ENCODE results near the gene ELOA. TPM values are rescaled to one million over a fixed set of nuclear protein-coding genes. Genes with fewer than 3 reads are reported as not detected.

Gene ELOA, protein sequence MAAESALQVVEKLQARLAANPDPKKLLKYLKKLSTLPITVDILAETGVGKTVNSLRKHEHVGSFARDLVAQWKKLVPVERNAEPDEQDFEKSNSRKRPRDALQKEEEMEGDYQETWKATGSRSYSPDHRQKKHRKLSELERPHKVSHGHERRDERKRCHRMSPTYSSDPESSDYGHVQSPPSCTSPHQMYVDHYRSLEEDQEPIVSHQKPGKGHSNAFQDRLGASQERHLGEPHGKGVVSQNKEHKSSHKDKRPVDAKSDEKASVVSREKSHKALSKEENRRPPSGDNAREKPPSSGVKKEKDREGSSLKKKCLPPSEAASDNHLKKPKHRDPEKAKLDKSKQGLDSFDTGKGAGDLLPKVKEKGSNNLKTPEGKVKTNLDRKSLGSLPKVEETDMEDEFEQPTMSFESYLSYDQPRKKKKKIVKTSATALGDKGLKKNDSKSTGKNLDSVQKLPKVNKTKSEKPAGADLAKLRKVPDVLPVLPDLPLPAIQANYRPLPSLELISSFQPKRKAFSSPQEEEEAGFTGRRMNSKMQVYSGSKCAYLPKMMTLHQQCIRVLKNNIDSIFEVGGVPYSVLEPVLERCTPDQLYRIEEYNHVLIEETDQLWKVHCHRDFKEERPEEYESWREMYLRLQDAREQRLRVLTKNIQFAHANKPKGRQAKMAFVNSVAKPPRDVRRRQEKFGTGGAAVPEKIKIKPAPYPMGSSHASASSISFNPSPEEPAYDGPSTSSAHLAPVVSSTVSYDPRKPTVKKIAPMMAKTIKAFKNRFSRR
- total RNA-seq, result 10 to 100 TPM; 26.3 to 43.7 (median 31.2) TPM

GRCh38 chr1:23743287-23744152 is at the start of gene ELOA:
Gene ELOA (plus strand): TSS chr1:23743471. CDS start chr1:23743504, 33 bp downstream.
- Histone ChIP-seq H3K36me3 (peaks cover 0 to 5% (median 0%) of the 10 kb centered on the region in 3 donors), H3K4me1 (peaks cover 0 to 15% (median 0%) of the 10 kb centered on the region in 4 donors), H3K9me3 (no peaks in the 10 kb centered on the region), H3K4me3 (peak within 1 kb of the TSS; percentile 92 to 100 (median 98)), H3K27ac (peak within 1 kb of the TSS; percentile 88 to 97 (median 96)), H3K27me3 (no peaks in the 10 kb centered on the region)
- TF ChIP-seq CTCF (IDR thresholded peaks at IDR 0.05), result no peak
- TF ChIP-seq POLR2A (IDR thresholded peaks at IDR 0.05), result peak; percentile 74 to 75
- DNase-seq, result peak; percentile 76 to 89 (median 86)

DNA sequence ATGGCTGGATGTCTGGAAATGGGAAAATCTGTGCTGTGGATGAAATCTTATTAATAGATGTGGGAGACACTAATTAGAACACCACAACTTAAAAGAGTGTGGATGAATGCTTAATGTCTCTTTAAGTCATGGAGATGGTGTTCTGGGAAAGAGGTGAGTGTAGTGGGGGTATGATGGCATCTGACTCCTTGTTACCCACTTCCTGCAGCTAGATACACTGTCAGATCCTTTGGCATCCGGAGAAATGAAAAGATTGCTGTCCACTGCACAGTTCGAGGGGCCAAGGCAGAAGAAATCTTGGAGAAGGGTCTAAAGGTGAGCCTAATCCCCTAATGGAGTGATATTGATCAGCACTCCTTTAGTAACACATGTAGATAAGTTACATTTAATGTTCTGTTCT is 49.7 kb upstream of the ELOA start:
- H3K27ac ChIP-seq, result no peak overlapping the region
- H3K4me1 ChIP-seq, result peaks cover 0 to 43% (median 11%) of the 10 kb centered on the region in 4 donors
- DNase-seq, result no peak
- no peaks in the 10 kb centered on the region for H3K27me3 ChIP-seq
- TF ChIP-seq CTCF (IDR thresholded peaks at IDR 0.05), result no peak
- no peak for TF ChIP-seq POLR2A (IDR thresholded peaks at IDR 0.05)
- H3K4me3 ChIP-seq, result peak overlapping the region in 1 of 4 donors; percentile 76
- H3K9me3 ChIP-seq, result no peaks in the 10 kb centered on the region
- peaks cover 0 to 57% (median 0%) of the 10 kb centered on the region in 3 donors for H3K36me3 ChIP-seq

- no peak for DNase-seq
- H3K4me3 ChIP-seq, result no peak overlapping the region
- H3K36me3 ChIP-seq, result peaks cover 0 to 65% (median 0%) of the 10 kb centered on the region in 3 donors
- no peaks in the 10 kb centered on the region for H3K9me3 ChIP-seq
- peaks cover 0 to 43% (median 11%) of the 10 kb centered on the region in 4 donors for H3K4me1 ChIP-seq
- no peak overlapping the region for H3K27ac ChIP-seq
- TF ChIP-seq POLR2A (IDR thresholded peaks at IDR 0.05), result no peak
- TF ChIP-seq CTCF (IDR thresholded peaks at IDR 0.05), result no peak
- no peaks in the 10 kb centered on the region for H3K27me3 ChIP-seq
Observed at GRCh38 chr1:23694371-23694770, 48.9 kb upstream of the ELOA start.

DNA sequence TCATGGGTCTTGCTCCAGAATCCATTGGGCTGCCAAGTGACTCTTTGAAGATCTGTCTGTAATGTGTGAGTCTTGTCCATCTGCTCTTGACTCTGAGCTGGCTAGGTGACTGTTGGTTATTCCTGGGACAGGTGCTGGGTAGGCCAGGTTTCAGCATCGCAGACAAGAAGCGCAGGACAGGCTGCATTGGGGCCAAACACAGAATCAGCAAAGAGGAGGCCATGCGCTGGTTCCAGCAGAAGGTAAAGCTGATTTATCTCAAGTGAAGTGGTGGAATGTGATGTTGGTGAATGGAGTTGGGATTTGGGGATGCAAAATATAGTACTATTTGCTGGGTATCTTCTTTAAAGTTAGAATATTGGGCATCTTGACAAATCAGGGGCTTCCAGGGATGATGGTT is 47.6 kb upstream of the ELOA start:
- Histone ChIP-seq H3K27me3 (no peaks in the 10 kb centered on the region), H3K4me3 (no peak overlapping the region), H3K9me3 (no peaks in the 10 kb centered on the region), H3K4me1 (peaks cover 0 to 43% (median 11%) of the 10 kb centered on the region in 4 donors), H3K27ac (no peak overlapping the region), H3K36me3 (peaks cover 0 to 78% (median 0%) of the 10 kb centered on the region in 3 donors)
- TF ChIP-seq CTCF (IDR thresholded peaks at IDR 0.05) (no peak), POLR2A (IDR thresholded peaks at IDR 0.05) (no peak)
- no peak for DNase-seq

Measured in Peyer's patch (tissue), 4 donors.